Progenitor cell of endocrine pancreas (in vitro differentiated cells): ENCODE measurements around the gene C19orf73. TPM values are rescaled to one million over a fixed set of nuclear protein-coding genes. Genes with fewer than 3 reads are reported as not detected.

Experiments used
- DNase-seq: peaks from one replicate; pipeline ENCODE4 v3.0.0; 2021; ENCODE audit warnings: low spot score; ENCODE audit not compliant: unreplicated experiment
- H3K27ac Mint-ChIP-seq: 2 replicates; pipeline ENCODE4 v1.8.0; 2021; ENCODE audit warnings: mild to moderate bottlenecking, moderate library complexity, mixed read lengths
- H3K27me3 Mint-ChIP-seq: 2 replicates; pipeline ENCODE4 v1.8.0; 2021; ENCODE audit warnings: mixed read lengths
- H3K36me3 Mint-ChIP-seq: 2 replicates; pipeline ENCODE4 v1.8.0; 2022; ENCODE audit warnings: mixed read lengths; ENCODE audit not compliant: insufficient read depth
- H3K4me1 Mint-ChIP-seq: 2 replicates; pipeline ENCODE4 v1.8.0; 2021; ENCODE audit warnings: low read depth, mixed read lengths
- H3K4me3 Mint-ChIP-seq: 2 replicates; pipeline ENCODE4 v1.8.0; 2021; ENCODE audit warnings: low read depth, mild to moderate bottlenecking, moderate library complexity, mixed read lengths
- H3K9me3 Mint-ChIP-seq: 2 replicates; pipeline ENCODE4 v1.8.0; 2021; ENCODE audit warnings: low read depth, mixed read lengths
- CTCF ChIP-seq: fragments of 200-600 bp; sonication (generic); IDR thresholded peaks from one replicate; pipeline ENCODE4 v1.5.0; 2021; ENCODE audit warnings: antibody characterized with exemption, mild to moderate bottlenecking; ENCODE audit not compliant: unreplicated experiment
- long read RNA-seq: library from polyadenylated mRNA; unstranded; transcript quantifications from one replicate; pipeline ENCODE4 v2.0.0, GENCODE V29; 2020
- total RNA-seq: library from RNA; stranded (reverse); gene quantifications from 2 replicates; pipeline ENCODE4 v1.2.1, GENCODE V29; 2021

The C19orf73 gene
- 1.3 and 1.5 TPM in 2 replicates for total RNA-seq
- long read RNA-seq: 0 reads

- peak within 1 kb of the TSS; percentile 93 for H3K27ac Mint-ChIP-seq
- no peak for TF ChIP-seq CTCF
- H3K4me3 Mint-ChIP-seq: peak within 1 kb of the TSS; percentile 79
- H3K36me3 Mint-ChIP-seq: no peaks in the 10 kb centered on the region
- H3K4me1 Mint-ChIP-seq: peaks cover 13% of the 10 kb centered on the region
- H3K27me3 Mint-ChIP-seq: peaks cover 27% of the 10 kb centered on the region
- H3K9me3 Mint-ChIP-seq: no peaks in the 10 kb centered on the region
- peak; percentile 91 for DNase-seq
Observed at GRCh38 chr19:49118565-49119410, at the start of gene C19orf73. Gene C19orf73 (minus strand): TSS chr19:49119143. CDS start chr19:49119022, 121 bp downstream.

GRCh38 chr19:49168421-49168820, 49.5 kb upstream of the C19orf73 start:
- TF ChIP-seq CTCF: no peak
- H3K4me1 Mint-ChIP-seq: peaks cover 5% of the 10 kb centered on the region
- DNase-seq: no peak

GRCh38 chr19:49167857-49168409, 49.0 kb upstream of the C19orf73 start:
- H3K4me1 Mint-ChIP-seq: peaks cover 5% of the 10 kb centered on the region
- no peak overlapping the region for H3K4me3 Mint-ChIP-seq
- no peak for TF ChIP-seq CTCF
- no peak overlapping the region for H3K27ac Mint-ChIP-seq
- peaks cover 1% of the 10 kb centered on the region for H3K36me3 Mint-ChIP-seq
- DNase-seq: no peak
- no peaks in the 10 kb centered on the region for H3K9me3 Mint-ChIP-seq
- H3K27me3 Mint-ChIP-seq: peaks cover 37% of the 10 kb centered on the region

More at GRCh38 chr19:49168421-49168820, 49.5 kb upstream of the C19orf73 start:
- no peak overlapping the region for H3K4me3 Mint-ChIP-seq
- H3K27me3 Mint-ChIP-seq: peaks cover 37% of the 10 kb centered on the region
- H3K27ac Mint-ChIP-seq: no peak overlapping the region
- peaks cover 1% of the 10 kb centered on the region for H3K36me3 Mint-ChIP-seq
- no peaks in the 10 kb centered on the region for H3K9me3 Mint-ChIP-seq

- Mint-ChIP-seq H3K27me3 (peaks cover 35% of the 10 kb centered on the region), H3K27ac (no peak overlapping the region), H3K9me3 (no peaks in the 10 kb centered on the region), H3K4me1 (peaks cover 5% of the 10 kb centered on the region), H3K36me3 (peaks cover 1% of the 10 kb centered on the region), H3K4me3 (no peak overlapping the region)
- DNase-seq: no peak
- TF ChIP-seq CTCF: no peak
Observed at GRCh38 chr19:49165865-49166301, 46.9 kb upstream of the C19orf73 start.

- DNase-seq: no peak
- Mint-ChIP-seq H3K9me3 (no peaks in the 10 kb centered on the region), H3K4me1 (peaks cover 2% of the 10 kb centered on the region), H3K4me3 (no peak overlapping the region), H3K36me3 (peaks cover 2% of the 10 kb centered on the region), H3K27me3 (peaks cover 39% of the 10 kb centered on the region), H3K27ac (no peak overlapping the region)
- no peak for TF ChIP-seq CTCF
Observed at GRCh38 chr19:49165111-49165750, 46.3 kb upstream of the C19orf73 start.
